ENCODE measurements around the gene MIPOL1.
"Not testable (repeated sequence)": the region's sequence is repeated elsewhere in the genome, so short reads cannot be mapped to it uniquely, and the experiment has no call there.

The MIPOL1 gene

DNA sequence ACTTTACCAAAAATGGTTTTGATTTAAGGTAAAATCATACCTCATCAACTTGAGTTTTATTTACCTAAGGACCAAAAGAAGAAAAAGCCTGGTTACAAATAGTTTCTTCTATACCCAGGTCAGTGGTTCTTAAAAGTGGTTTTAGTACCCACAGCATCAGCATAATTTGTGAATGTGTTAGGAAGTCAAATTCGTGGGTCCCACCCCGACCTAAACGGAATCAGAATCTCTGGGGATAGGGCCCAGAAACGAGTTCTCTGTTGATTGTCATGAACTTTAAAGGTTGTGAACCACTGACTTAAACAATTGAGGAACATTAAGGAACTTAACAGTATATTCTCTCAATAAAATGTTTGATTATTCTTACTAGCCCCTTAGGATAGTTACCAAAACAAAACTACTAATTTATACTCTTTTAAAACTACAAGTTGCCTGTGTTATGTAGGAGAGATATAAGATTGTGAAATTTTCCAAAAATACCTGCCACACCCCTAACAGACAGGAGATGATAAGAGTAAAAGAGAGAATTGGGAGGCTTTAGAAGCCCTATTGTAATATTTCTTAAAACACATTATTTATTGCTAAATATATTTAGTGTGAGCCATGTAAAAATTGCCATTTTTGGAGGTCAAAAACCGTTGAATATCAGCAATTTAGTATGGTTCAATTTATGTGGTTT lies 24.7 kb upstream of the MIPOL1 start:
- TF ChIP-seq, protein P1, sequence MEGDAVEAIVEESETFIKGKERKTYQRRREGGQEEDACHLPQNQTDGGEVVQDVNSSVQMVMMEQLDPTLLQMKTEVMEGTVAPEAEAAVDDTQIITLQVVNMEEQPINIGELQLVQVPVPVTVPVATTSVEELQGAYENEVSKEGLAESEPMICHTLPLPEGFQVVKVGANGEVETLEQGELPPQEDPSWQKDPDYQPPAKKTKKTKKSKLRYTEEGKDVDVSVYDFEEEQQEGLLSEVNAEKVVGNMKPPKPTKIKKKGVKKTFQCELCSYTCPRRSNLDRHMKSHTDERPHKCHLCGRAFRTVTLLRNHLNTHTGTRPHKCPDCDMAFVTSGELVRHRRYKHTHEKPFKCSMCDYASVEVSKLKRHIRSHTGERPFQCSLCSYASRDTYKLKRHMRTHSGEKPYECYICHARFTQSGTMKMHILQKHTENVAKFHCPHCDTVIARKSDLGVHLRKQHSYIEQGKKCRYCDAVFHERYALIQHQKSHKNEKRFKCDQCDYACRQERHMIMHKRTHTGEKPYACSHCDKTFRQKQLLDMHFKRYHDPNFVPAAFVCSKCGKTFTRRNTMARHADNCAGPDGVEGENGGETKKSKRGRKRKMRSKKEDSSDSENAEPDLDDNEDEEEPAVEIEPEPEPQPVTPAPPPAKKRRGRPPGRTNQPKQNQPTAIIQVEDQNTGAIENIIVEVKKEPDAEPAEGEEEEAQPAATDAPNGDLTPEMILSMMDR (conservative IDR thresholded peaks at IDR 0.05; ENCODE audit: control insufficient read depth, insufficient read depth, low read depth, low read length) = no peak
- no peak for DNase-seq (ENCODE audit: low read depth)
- peak overlapping the region; percentile 83 for H3K4me3 ChIP-seq (ENCODE audit: control insufficient read depth, low read depth, low read length)

DNA sequence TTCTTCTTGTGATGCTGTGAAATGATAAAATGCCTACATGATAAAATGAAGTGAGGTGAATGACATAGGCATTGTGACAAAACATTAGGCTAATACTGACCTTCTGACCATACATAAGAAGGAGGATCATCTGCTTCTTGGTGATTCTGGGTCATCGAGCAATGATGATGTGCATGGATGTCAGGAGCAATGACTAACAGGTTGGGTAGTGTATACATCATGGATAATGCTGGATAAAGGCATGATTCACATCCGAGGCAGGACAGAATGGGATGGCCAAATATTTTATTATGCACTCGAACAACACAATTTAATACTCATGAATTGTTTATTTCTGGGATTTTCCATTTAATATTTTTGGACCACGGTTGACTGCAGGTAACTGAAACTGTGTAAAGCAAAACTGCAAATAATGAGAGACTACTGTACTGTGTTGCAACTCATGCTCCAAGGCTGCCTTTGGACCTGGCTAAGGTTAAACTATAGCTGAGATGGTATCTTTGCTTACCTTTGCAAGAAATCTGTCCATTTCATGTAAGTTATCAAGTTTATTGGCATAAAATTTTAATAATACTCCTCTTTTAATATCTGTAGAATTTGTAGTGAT lies 17.7 kb upstream of the MIPOL1 start:
- no peak overlapping the region for H3K4me3 ChIP-seq (ENCODE audit: control insufficient read depth, low read depth, low read length)
- TF ChIP-seq, protein P1 (conservative IDR thresholded peaks at IDR 0.05; ENCODE audit: control insufficient read depth, insufficient read depth, low read depth, low read length) = no peak
- DNase-seq (ENCODE audit: low read depth) = peak; percentile 83

DNA sequence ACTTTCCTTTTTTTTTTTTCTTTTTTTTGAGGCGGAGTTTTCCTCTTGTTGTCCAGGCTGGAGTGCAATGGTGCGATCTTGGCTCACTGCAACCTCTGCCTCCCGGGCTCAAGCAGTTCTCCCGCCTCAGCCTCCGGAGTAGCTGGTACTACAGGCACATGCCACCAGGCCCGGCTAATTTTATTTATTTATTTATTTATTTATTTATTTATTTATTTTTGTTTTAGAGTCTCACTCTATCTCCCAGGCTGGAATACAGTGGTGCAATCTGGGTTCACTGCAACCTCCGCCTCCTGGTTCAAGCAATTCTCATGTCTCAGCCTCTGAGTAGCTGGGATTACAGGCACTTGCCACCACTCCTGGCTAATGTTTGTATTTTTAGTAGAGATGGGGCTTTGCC lies 16.9 kb upstream of the MIPOL1 start:
- H3K4me3 ChIP-seq (ENCODE audit: control insufficient read depth, low read depth, low read length); DNase-seq (ENCODE audit: low read depth): not testable (repeated sequence)

DNA sequence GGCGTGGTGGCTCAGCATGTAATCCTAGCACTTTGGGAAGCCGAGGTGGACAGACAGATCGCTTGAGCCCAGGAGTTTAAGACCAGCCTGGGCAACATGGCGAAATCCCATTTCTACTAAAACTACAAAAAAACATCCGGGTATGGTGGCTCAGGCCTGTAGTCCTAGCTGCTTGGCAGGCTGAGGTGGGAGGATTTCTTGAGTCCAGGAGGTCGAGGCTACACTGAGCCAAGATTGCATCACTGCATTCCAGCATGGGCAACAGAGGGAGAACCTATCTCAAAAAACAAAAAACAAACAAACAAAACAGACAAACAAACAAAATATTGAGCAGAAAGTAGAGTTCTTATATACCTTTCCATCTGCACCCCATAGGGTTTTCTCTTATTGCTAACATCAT lies 16.3 kb upstream of the MIPOL1 start:
- no peak overlapping the region for H3K4me3 ChIP-seq (ENCODE audit: control insufficient read depth, low read depth, low read length)
- TF ChIP-seq, protein P1 (conservative IDR thresholded peaks at IDR 0.05; ENCODE audit: control insufficient read depth, insufficient read depth, low read depth, low read length) = no peak
- DNase-seq (ENCODE audit: low read depth) = no peak

DNA sequence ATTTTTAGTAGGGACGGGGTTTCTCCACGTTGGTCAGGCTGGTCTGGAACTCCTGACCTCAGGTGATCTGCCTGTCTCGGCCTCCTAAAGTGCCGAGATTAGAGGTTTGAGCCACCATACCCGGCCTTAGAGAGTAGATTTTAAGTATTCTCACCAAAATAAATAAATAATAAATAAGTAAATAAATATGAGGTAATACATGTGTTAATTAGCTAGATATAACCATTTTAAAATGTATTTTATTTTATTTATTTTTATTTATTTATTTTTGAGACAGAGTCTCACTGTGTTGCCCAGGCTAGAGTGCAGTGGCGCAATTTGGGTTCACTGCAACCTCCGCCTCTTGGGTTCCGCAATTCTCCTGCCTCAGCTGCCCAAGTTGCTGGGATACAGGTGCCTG lies 13.2 kb upstream of the MIPOL1 start:
- not testable (repeated sequence) for DNase-seq (ENCODE audit: low read depth); H3K4me3 ChIP-seq (ENCODE audit: control insufficient read depth, low read depth, low read length)

DNA sequence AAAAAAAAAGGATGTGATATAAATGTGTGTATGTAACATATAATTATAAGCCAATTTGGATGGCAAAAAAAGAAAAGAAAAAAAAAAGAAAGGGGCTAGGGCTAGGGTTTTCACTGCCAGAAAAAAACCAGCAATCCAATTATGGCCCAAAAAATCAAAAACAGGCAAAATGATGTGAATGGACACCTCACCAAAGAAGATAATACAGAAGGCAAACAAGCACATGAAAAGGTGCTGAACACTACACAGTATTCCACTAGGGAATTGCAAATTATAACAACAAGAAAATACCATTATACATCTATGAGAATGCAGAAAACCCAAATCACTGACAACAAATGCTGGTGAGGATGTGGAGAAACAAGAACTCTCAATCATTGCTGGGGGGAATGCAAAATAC lies 12.1 kb upstream of the MIPOL1 start:
- TF ChIP-seq, protein P1 (conservative IDR thresholded peaks at IDR 0.05; ENCODE audit: control insufficient read depth, insufficient read depth, low read depth, low read length) = no peak
- DNase-seq (ENCODE audit: low read depth) = no peak
- H3K4me3 ChIP-seq (ENCODE audit: control insufficient read depth, low read depth, low read length) = no peak overlapping the region

DNA sequence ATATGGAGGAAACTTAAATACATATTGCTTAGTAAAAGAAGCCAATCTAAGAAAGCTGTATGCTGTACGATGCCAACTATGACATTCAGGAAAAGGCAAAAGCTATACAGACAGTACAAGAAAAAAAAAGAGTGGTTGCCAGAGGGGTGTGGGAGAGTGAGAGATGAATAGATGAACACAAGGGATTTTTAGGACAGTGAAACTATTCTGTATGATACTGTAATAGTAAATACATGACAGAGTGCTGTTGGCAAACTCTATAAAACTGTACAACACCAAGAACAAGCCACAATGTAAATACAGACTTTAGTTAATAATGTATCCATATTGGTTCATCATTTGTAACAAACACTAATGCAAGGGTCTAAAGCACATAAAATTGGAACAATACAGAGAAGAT lies 10.9 kb upstream of the MIPOL1 start:
- DNase-seq (ENCODE audit: low read depth) = no peak
- TF ChIP-seq, protein P1 (conservative IDR thresholded peaks at IDR 0.05; ENCODE audit: control insufficient read depth, insufficient read depth, low read depth, low read length) = no peak
- H3K4me3 ChIP-seq (ENCODE audit: control insufficient read depth, low read depth, low read length) = no peak overlapping the region

DNA sequence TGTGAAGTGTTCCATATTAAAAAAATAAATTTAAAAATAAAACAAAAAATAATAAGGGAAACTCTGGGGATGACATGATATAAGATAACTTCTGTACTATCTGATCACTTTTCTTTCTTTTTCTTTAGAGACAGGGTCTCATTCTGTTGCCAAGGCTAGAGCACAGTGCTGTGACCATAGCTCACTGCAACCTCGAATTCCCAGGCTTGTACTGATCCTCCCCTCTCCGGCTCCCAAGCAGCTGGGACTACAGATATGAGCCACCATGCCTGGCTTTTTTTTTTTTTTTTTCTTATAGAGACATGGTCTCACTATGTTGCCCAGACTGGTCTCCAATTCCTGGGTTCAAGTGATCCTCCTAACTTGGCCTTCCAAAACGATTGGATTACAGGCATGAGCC lies 10.4 kb upstream of the MIPOL1 start:
- no peak overlapping the region for H3K4me3 ChIP-seq (ENCODE audit: control insufficient read depth, low read depth, low read length)
- no peak for DNase-seq (ENCODE audit: low read depth)
- TF ChIP-seq, protein P1 (conservative IDR thresholded peaks at IDR 0.05; ENCODE audit: control insufficient read depth, insufficient read depth, low read depth, low read length) = no peak

DNA sequence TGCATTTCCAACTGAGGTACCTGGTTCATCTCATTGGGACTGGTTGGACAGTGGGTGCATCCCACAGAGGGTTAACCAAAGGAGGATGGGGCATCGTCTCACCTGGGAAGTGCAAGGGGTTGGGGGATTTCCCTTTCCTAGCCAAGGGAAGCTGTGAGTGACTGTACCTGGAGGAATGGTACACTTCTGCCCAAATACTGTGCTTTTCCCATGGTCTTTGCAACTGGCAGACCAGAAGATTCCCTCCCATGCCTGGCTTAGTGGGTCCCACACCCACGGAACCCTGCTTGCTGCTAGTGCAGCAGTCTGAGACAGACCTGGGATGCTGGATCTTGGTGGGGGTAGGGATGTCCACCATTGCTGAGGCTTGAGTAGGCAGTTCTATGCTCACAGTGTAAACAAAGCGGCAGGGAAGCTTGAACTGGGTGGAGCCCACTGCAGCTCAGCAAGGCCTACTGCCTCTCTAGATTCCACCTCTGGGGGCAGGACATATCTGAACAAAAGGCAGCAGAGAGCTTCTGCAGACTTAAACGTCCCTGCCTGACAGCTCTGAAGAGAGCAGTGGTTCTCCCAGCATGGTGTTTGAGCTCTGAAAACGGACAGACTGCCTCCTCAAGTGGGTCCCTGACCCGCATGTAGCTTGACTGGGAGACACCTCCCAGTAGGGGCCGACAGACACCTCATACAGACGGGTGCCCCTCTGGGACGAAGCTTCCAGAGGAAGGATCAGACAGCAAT lies 9.7 kb upstream of the MIPOL1 start:
- not testable (repeated sequence) for DNase-seq (ENCODE audit: low read depth)

DNA sequence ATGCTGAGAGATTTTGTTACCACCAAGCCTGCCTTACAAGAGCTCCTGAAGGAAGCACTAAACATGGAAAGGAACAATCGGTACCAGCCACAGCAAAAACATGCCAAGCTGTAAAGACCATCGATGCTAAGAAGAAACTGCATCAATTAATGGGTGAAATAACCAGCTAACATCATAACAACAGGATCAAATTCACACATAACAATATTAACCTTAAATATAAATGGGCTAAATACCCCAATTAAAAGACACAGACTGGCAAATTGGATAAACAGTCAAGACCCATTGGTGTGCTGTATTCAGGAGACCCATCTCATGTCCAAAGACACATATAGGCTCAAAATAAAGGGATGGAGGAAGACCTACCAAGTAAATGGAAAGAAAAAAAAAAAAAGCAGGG lies 8.0 kb upstream of the MIPOL1 start:
- not testable (repeated sequence) for H3K4me3 ChIP-seq (ENCODE audit: control insufficient read depth, low read depth, low read length)

More for the DNA sequence above, 9.7 kb upstream of the MIPOL1 start:
- not testable (repeated sequence) for H3K4me3 ChIP-seq (ENCODE audit: control insufficient read depth, low read depth, low read length)

More for the DNA sequence above, 8.0 kb upstream of the MIPOL1 start:
- DNase-seq (ENCODE audit: low read depth) = not testable (repeated sequence)

Measured in fibroblast of mammary gland (primary cell).